ENCODE measurements around the gene LTBP3. TPM values are rescaled to one million over a fixed set of nuclear protein-coding genes. Genes with fewer than 3 reads are reported as not detected.
"Not testable (repeated sequence)": the region's sequence is repeated elsewhere in the genome, so short reads cannot be mapped to it uniquely, and the experiment has no call there.

Gene LTBP3
- total RNA-seq, 1 donor from 2014 or later, result 80.3 TPM

- Histone ChIP-seq H3K4me1 (peaks cover 30% of the 10 kb centered on the region), H3K9me3 (replicated peaks) (no peaks in the 10 kb centered on the region), H3K4me3 (peak overlapping the region; percentile 100), H3K27ac (replicated peaks) (peak overlapping the region; percentile 95), H3K36me3 (peaks cover 44% of the 10 kb centered on the region), H3K27me3 (ENCODE audit: low read depth) (no peaks in the 10 kb centered on the region)
- intact Hi-C loops (cut with micrococcal nuclease), result no loop called here
- DNase-seq, result no peak
- TF ChIP-seq CTCF (IDR thresholded peaks at IDR 0.05; ENCODE audit: borderline replicate concordance), result no peak
These were observed 32.3 kb downstream of the LTBP3 start for GRCh38 chr11:65525546-65526480.

GRCh38 chr11:65524741-65525545 lies 33.2 kb downstream of the LTBP3 start, which contains the start of gene SCYL1:
Gene SCYL1 (plus strand): TSS chr11:65525083. CDS start chr11:65525154, 71 bp downstream.
- intact Hi-C loops (cut with micrococcal nuclease), result no loop called here
- no peaks in the 10 kb centered on the region for H3K27me3 ChIP-seq (ENCODE audit: low read depth)

GRCh38 chr11:65524014-65524740 lies 34.0 kb downstream of the LTBP3 start:
- no peak for TF ChIP-seq CTCF (IDR thresholded peaks at IDR 0.05; ENCODE audit: borderline replicate concordance)
- H3K36me3 ChIP-seq, result peaks cover 28% of the 10 kb centered on the region
- DNase-seq, result peak; percentile 52
- H3K9me3 ChIP-seq (replicated peaks), result no peaks in the 10 kb centered on the region
- no peaks in the 10 kb centered on the region for H3K27me3 ChIP-seq (ENCODE audit: low read depth)
- peaks cover 30% of the 10 kb centered on the region for H3K4me1 ChIP-seq
- H3K27ac ChIP-seq (replicated peaks), result peak overlapping the region; percentile 73
- intact Hi-C loops (cut with micrococcal nuclease), result no loop called here
- peak overlapping the region; percentile 100 for H3K4me3 ChIP-seq

More at GRCh38 chr11:65524741-65525545, 33.2 kb downstream of the LTBP3 start, which contains the start of gene SCYL1:
- peak; percentile 82 for DNase-seq
- peak within 1 kb of the TSS; percentile 100 for H3K4me3 ChIP-seq
- H3K9me3 ChIP-seq (replicated peaks), result no peaks in the 10 kb centered on the region
- peaks cover 35% of the 10 kb centered on the region for H3K36me3 ChIP-seq
- H3K4me1 ChIP-seq, result peaks cover 30% of the 10 kb centered on the region
- peak within 1 kb of the TSS; percentile 95 for H3K27ac ChIP-seq (replicated peaks)
- TF ChIP-seq CTCF (IDR thresholded peaks at IDR 0.05; ENCODE audit: borderline replicate concordance), result no peak

- Histone ChIP-seq H3K36me3 (peaks cover 23% of the 10 kb centered on the region), H3K4me1 (peaks cover 30% of the 10 kb centered on the region)
- H3K27me3 ChIP-seq (ENCODE audit: low read depth); H3K27ac ChIP-seq (replicated peaks); H3K9me3 ChIP-seq (replicated peaks); DNase-seq; intact Hi-C loops (cut with micrococcal nuclease); H3K4me3 ChIP-seq: not testable (repeated sequence)
These were observed 34.6 kb downstream of the LTBP3 start for GRCh38 chr11:65523631-65523968.

- Histone ChIP-seq H3K36me3 (peaks cover 20% of the 10 kb centered on the region), H3K4me1 (peaks cover 30% of the 10 kb centered on the region)
- peak; percentile 13 for DNase-seq
- H3K4me3 ChIP-seq; H3K27me3 ChIP-seq (ENCODE audit: low read depth); intact Hi-C loops (cut with micrococcal nuclease); H3K27ac ChIP-seq (replicated peaks); H3K9me3 ChIP-seq (replicated peaks): not testable (repeated sequence)
These were observed 35.2 kb downstream of the LTBP3 start for GRCh38 chr11:65522718-65523630.

GRCh38 chr11:65521777-65522521 lies 36.2 kb downstream of the LTBP3 start:
- peaks cover 10% of the 10 kb centered on the region for H3K36me3 ChIP-seq
- DNase-seq; H3K27ac ChIP-seq (replicated peaks); H3K9me3 ChIP-seq (replicated peaks); H3K27me3 ChIP-seq (ENCODE audit: low read depth); intact Hi-C loops (cut with micrococcal nuclease); H3K4me3 ChIP-seq: not testable (repeated sequence)
- H3K4me1 ChIP-seq, result peaks cover 29% of the 10 kb centered on the region

GRCh38 chr11:65518941-65519549 lies 39.1 kb downstream of the LTBP3 start:
- H3K4me3 ChIP-seq; H3K4me1 ChIP-seq; H3K27ac ChIP-seq (replicated peaks); H3K9me3 ChIP-seq (replicated peaks); H3K36me3 ChIP-seq; H3K27me3 ChIP-seq (ENCODE audit: low read depth): not testable (repeated sequence)
- DNase-seq, result peak; percentile 2
- intact Hi-C loops (cut with micrococcal nuclease), result loop anchor here (5.0 kb wide), 1 partner anchor 147 kb away; no protein-coding TSS in a partner anchor
